HepG2 (cell line): Measurements from ENCODE around the gene HYPK. TPM values are rescaled to one million over a fixed set of nuclear protein-coding genes. Genes with fewer than 3 reads are reported as not detected.

Source experiments
- CENPT ChIP-seq: sonication (generic); formaldehyde crosslinking; IDR thresholded peaks from 2 replicates; pipeline ENCODE4 v1.8.0; 2022; ENCODE audit warnings: low read depth, mild to moderate bottlenecking, moderate library complexity, missing genetic modification reagents
- DMTF1 ChIP-seq: sonication (generic); formaldehyde crosslinking; IDR thresholded peaks from 2 replicates; pipeline ENCODE4 v1.4.0; 2020; ENCODE audit warnings: mild to moderate bottlenecking, missing genetic modification reagents
- GTF2F1 ChIP-seq: fragments of 150-350 bp; IDR thresholded peaks from 2 replicates; pipeline ENCODE4 v1.6.1; 2014; ENCODE audit warnings: low read length
- MIER2 ChIP-seq: IDR thresholded peaks from 2 replicates; pipeline ENCODE4 v1.6.1; 2016; ENCODE audit warnings: missing biosample characterization, missing genetic modification reagents
- NCOA1 ChIP-seq: sonication (generic); formaldehyde crosslinking; IDR thresholded peaks from 2 replicates; pipeline ENCODE4 v1.9.0; 2021; ENCODE audit warnings: missing genetic modification reagents
- POLR2G ChIP-seq: fragments of 200-400 bp; formaldehyde crosslinking; IDR thresholded peaks from 2 replicates; pipeline ENCODE4 v1.6.1; 2018; ENCODE audit warnings: mild to moderate bottlenecking, low read depth, low read length, moderate library complexity
- REST ChIP-seq, 2 experiments: IDR thresholded peaks; 2 replicates each; pipeline ENCODE4 v1.6.1; 2011 to 2012; ENCODE audit warnings: low read length in 2 of 2, borderline replicate concordance in 1 of 2, low read depth in 1 of 2, mild to moderate bottlenecking in 1 of 2, moderate library complexity in 1 of 2
- SMAD9 ChIP-seq: sonication (generic); formaldehyde crosslinking; IDR thresholded peaks from 2 replicates; pipeline ENCODE4 v1.5.1; 2020; ENCODE audit warnings: mild to moderate bottlenecking, missing genetic modification reagents
- SNRNP70 ChIP-seq: fragments of 200-400 bp; formaldehyde crosslinking; IDR thresholded peaks from 2 replicates; pipeline ENCODE4 v1.6.1; 2017; ENCODE audit warnings: mild to moderate bottlenecking, low read depth, low read length, moderate library complexity
- ZFP82 ChIP-seq: sonication (generic); formaldehyde crosslinking; IDR thresholded peaks from 2 replicates; pipeline ENCODE4 v1.5.1; 2020; ENCODE audit warnings: mild to moderate bottlenecking, missing genetic modification reagents, borderline replicate concordance
- polyA plus RNA-seq, 8 experiments: library from polyadenylated mRNA; depleted of rRNA in 3 of 8; stranded (reverse) in 7 of 8; unstranded in 1 of 8; fragments of >200 nt; fragmentation: Illumina TruSeq in 4 of 8; extraction: Trizol in 4 of 8; gene quantifications; 2 replicates each; pipeline versions ENCODE4 v1.2.1 to v1.2.3, GENCODE V29; 2011 to 2016; ENCODE audit warnings: low read depth in 4 of 8, missing spikeins in 1 of 8, mixed read lengths in 1 of 8; ENCODE audit not compliant: insufficient read depth in 1 of 8
- total RNA-seq, 5 experiments: library from RNA; depleted of rRNA; stranded (reverse); fragments of >200 nt; fragmentation: Illumina TruSeq; extraction: Trizol; gene quantifications; 2 replicates each; pipeline ENCODE4 v1.2.3, GENCODE V29; 2016; ENCODE audit warnings: low read depth in 1 of 5
- TF ChIP-seq, protein P1 (sequence below): sonication (generic); formaldehyde crosslinking; IDR thresholded peaks from 2 replicates; pipeline ENCODE4 v1.4.0; 2020; ENCODE audit warnings: low read depth, mild to moderate bottlenecking, missing genetic modification reagents
- TF ChIP-seq, protein P2 (sequence below): sonication (generic); formaldehyde crosslinking; IDR thresholded peaks from 2 replicates; pipeline ENCODE4 v1.5.1; 2020; ENCODE audit warnings: mild to moderate bottlenecking, missing genetic modification reagents, borderline replicate concordance
- TF ChIP-seq, protein P3 (sequence below), 2 experiments: fragments of 450-650 bp in 1 of 2; sonication (generic) in 1 of 2; formaldehyde crosslinking; IDR thresholded peaks; 2 replicates each; pipeline versions ENCODE4 v1.5.0 to v1.8.0; 2020 to 2022; ENCODE audit warnings: mild to moderate bottlenecking in 1 of 2, missing genetic modification reagents in 1 of 2

HYPK gene
- total and polyA plus RNA-seq, 2 of the 13 experiments (the other 11 are each of a cell fraction or from before 2014, with no cell fraction given): 13.5 to 16.5 TPM

- TF ChIP-seq, protein P1, sequence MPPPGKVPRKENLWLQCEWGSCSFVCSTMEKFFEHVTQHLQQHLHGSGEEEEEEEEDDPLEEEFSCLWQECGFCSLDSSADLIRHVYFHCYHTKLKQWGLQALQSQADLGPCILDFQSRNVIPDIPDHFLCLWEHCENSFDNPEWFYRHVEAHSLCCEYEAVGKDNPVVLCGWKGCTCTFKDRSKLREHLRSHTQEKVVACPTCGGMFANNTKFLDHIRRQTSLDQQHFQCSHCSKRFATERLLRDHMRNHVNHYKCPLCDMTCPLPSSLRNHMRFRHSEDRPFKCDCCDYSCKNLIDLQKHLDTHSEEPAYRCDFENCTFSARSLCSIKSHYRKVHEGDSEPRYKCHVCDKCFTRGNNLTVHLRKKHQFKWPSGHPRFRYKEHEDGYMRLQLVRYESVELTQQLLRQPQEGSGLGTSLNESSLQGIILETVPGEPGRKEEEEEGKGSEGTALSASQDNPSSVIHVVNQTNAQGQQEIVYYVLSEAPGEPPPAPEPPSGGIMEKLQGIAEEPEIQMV (CRISPR knock-in tag): no peak
- no peak for TF ChIP-seq SNRNP70
- TF ChIP-seq CENPT: no peak
- 0 out of 2 replicates have a peak, but pooled peaks have one; percentile 8 for TF ChIP-seq POLR2G
- no peak for TF ChIP-seq ZFP82 (CRISPR knock-in tag)
- peak; percentile 68; the same call in 1 of the 2 replicates for TF ChIP-seq MIER2 (CRISPR knock-in tag)
- TF ChIP-seq, protein P2, sequence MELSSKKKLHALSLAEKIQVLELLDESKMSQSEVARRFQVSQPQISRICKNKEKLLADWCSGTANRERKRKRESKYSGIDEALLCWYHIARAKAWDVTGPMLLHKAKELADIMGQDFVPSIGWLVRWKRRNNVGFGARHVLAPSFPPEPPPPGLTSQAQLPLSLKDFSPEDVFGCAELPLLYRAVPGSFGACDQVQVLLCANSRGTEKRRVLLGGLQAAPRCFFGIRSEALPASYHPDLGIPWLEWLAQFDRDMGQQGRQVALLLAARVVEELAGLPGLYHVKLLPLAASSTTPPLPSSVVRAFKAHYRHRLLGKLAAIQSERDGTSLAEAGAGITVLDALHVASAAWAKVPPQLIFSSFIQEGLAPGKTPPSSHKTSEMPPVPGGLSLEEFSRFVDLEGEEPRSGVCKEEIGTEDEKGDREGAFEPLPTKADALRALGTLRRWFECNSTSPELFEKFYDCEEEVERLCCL (CRISPR knock-in tag): no peak
- no peak for TF ChIP-seq SMAD9 (CRISPR knock-in tag)
- no peak for TF ChIP-seq DMTF1 (CRISPR knock-in tag)
- TF ChIP-seq, protein P3, sequence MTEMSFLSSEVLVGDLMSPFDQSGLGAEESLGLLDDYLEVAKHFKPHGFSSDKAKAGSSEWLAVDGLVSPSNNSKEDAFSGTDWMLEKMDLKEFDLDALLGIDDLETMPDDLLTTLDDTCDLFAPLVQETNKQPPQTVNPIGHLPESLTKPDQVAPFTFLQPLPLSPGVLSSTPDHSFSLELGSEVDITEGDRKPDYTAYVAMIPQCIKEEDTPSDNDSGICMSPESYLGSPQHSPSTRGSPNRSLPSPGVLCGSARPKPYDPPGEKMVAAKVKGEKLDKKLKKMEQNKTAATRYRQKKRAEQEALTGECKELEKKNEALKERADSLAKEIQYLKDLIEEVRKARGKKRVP (CRISPR knock-in tag; IDR thresholded peaks at IDR 0.05): no peak
- TF ChIP-seq REST (IDR thresholded peaks at IDR 0.05; ENCODE audit: borderline replicate concordance in 1 of 2, low read depth in 1 of 2, low read length in 2 of 2): peak; percentile 1 to 83
- TF ChIP-seq NCOA1: no peak
- no peak for TF ChIP-seq GTF2F1
Observed at GRCh38 chr15:43794269-43795037, 5.9 kb upstream of the HYPK start (continued).
